B cell (primary cell): ENCODE results near the gene CDC73. TPM values are rescaled to one million over a fixed set of nuclear protein-coding genes. Genes with fewer than 3 reads are reported as not detected.

Source experiments
- ATAC-seq: fragments of 200-7000 bp; cut with Tn5 transposase; one replicate; pipeline ENCODE4 v1.10.0; 2021; ENCODE audit warnings: low read depth, mild to moderate bottlenecking, moderate number of reproducible peaks, moderate library complexity
- CTCF ChIA-PET: fragments of 350-600 bp; sonication (Branson Sonifier 250); formaldehyde crosslinking; loops from one replicate; lab custom pipeline; 2021; ENCODE audit warnings: antibody characterized with exemption, inconsistent platforms; lab: Charles Lee
- POLR2A ChIA-PET: fragments of 350-600 bp; sonication (Branson Sonifier 250); formaldehyde crosslinking; loops from one replicate; lab custom pipeline; 2021; ENCODE audit warnings: antibody characterized with exemption; lab: Charles Lee
- DNase-seq: peaks from one replicate; pipeline ENCODE4 v3.0.0; 2013
- H2AFZ ChIP-seq: 2 replicates; pipeline ENCODE4 v1.6.1; 2012; ENCODE audit warnings: mild to moderate bottlenecking, low read depth, low read length; ENCODE audit not compliant: insufficient read depth, poor library complexity, severe bottlenecking
- H3K27ac ChIP-seq, 2 donors: 1 replicate in 1 of 2; 2 replicates in 1 of 2; pipeline ENCODE4 v1.5.1; 2012 to 2013; ENCODE audit warnings: low read length in 2 of 2, mild to moderate bottlenecking in 2 of 2, moderate library complexity in 1 of 2
- H3K27me3 ChIP-seq, 4 experiments: fragments of 200-600 bp in 1 of 4; sonication (generic) in 1 of 4; replicated peaks in 1 of 4; 1 replicate in 2 of 4; 2 replicates in 2 of 4; pipeline versions ENCODE4 v1.6.1 to v1.7.0; 2013 to 2016; ENCODE audit warnings: low read length in 3 of 4, mild to moderate bottlenecking in 2 of 4, mixed read lengths in 1 of 4, moderate library complexity in 1 of 4; ENCODE audit not compliant: insufficient read depth in 4 of 4, control insufficient read depth in 3 of 4; ENCODE audit errors: control extremely low read depth in 1 of 4
- H3K36me3 ChIP-seq, 2 experiments: replicated peaks in 1 of 2; 1 replicate in 1 of 2; 2 replicates in 1 of 2; pipeline versions ENCODE4 v1.6.1 to v1.7.1; 2013; ENCODE audit warnings: low read length in 1 of 2; ENCODE audit not compliant: insufficient read depth in 2 of 2, control insufficient read depth in 1 of 2; ENCODE audit errors: control extremely low read depth in 1 of 2, extremely low read depth in 1 of 2
- H3K4me1 ChIP-seq, 2 donors: fragments of 200-600 bp in 1 of 2; sonication (generic) in 1 of 2; 1 replicate in 1 of 2; 2 replicates in 1 of 2; pipeline versions ENCODE4 v1.5.1 to v1.6.1; 2013 to 2017; ENCODE audit warnings: low read length in 2 of 2; ENCODE audit not compliant: control insufficient read depth in 2 of 2, insufficient read depth in 2 of 2
- H3K4me2 ChIP-seq: replicated peaks from 2 replicates; pipeline ENCODE3; 2012; ENCODE audit warnings: mild to moderate bottlenecking, low read depth, low read length; ENCODE audit not compliant: poor library complexity, severe bottlenecking
- H3K4me3 ChIP-seq, 5 experiments: fragments of 200-600 bp in 1 of 5; sonication (generic) in 1 of 5; 1 replicate in 3 of 5; 2 replicates in 2 of 5; pipeline versions ENCODE4 v1.5.1 to v1.7.0; 2011 to 2016; ENCODE audit warnings: low read length in 4 of 5, mild to moderate bottlenecking in 4 of 5, low read depth in 2 of 5, control low read depth in 1 of 5, moderate library complexity in 1 of 5; ENCODE audit not compliant: insufficient read depth in 1 of 5; ENCODE audit errors: control extremely low read depth in 1 of 5, extremely low read depth in 1 of 5
- H3K79me2 ChIP-seq: fragments of 200-600 bp; sonication (generic); one replicate; pipeline ENCODE4 v1.6.0; 2016; ENCODE audit warnings: low read length; ENCODE audit not compliant: control insufficient read depth, insufficient read depth
- H3K9ac ChIP-seq: fragments of 200-600 bp; sonication (generic); 2 replicates; pipeline ENCODE4 v1.6.1; 2017; ENCODE audit warnings: mild to moderate bottlenecking, low read length, moderate library complexity
- H3K9me3 ChIP-seq, 3 donors: one replicate each; pipeline versions ENCODE4 v1.6.1 to v1.7.1; 2013; ENCODE audit warnings: low read length in 2 of 3; ENCODE audit not compliant: control insufficient read depth in 2 of 3, insufficient read depth in 1 of 3; ENCODE audit errors: control extremely low read depth in 1 of 3
- H4K20me1 ChIP-seq: 2 replicates; pipeline ENCODE4 v1.6.0; 2012; ENCODE audit warnings: mild to moderate bottlenecking, low read length; ENCODE audit not compliant: insufficient read depth, control insufficient read depth, poor library complexity, severe bottlenecking
- H3K27ac Mint-ChIP-seq: one replicate; pipeline ENCODE4 v1.8.0; 2021; ENCODE audit warnings: mixed read lengths
- H3K27me3 Mint-ChIP-seq: one replicate; pipeline ENCODE4 v1.8.0; 2021; ENCODE audit warnings: mixed read lengths
- H3K4me1 Mint-ChIP-seq: one replicate; pipeline ENCODE4 v1.8.0; 2021; ENCODE audit warnings: mixed read lengths
- H3K4me3 Mint-ChIP-seq: one replicate; pipeline ENCODE4 v1.8.0; 2021; ENCODE audit warnings: mixed read lengths
- H3K9me3 Mint-ChIP-seq: one replicate; pipeline ENCODE4 v1.8.0; 2022; ENCODE audit warnings: mixed read lengths; ENCODE audit not compliant: insufficient read depth
- CTCF ChIP-seq: fragments of 200-600 bp; IDR thresholded peaks from one replicate; pipeline ENCODE4 v1.8.0; 2022; ENCODE audit warnings: antibody characterized with exemption, mild to moderate bottlenecking
- EZH2 ChIP-seq: IDR thresholded peaks from 2 replicates; pipeline ENCODE4 v1.6.1; 2012; ENCODE audit warnings: borderline replicate concordance, low read depth, mild to moderate bottlenecking, moderate library complexity, low read length; ENCODE audit not compliant: insufficient read depth, poor library complexity, severe bottlenecking
- WGBS: methylation state at CpG from one replicate; pipeline ENCODE4 v1.1.5; 2013; ENCODE audit warnings: missing lambda C conversion rate; ENCODE audit not compliant: insufficient coverage; 5-methylcytosine and 5-hydroxymethylcytosine counted together
- intact Hi-C: fragments of 100-400 bp; cut with micrococcal nuclease; formaldehyde crosslinking; loops from one replicate; pipeline ENCODE4 v1.10.0; 2022
- polyA plus RNA-seq: library from polyadenylated mRNA; depleted of rRNA; stranded (reverse); fragments of >200 nt; gene quantifications from 2 replicates; pipeline ENCODE4 v1.2.3, GENCODE V29; 2012
- total RNA-seq, 2 donors: library from RNA; stranded (reverse); fragments of 120-200 nt in 1 of 2; gene quantifications; 1 replicate in 1 of 2; 2 replicates in 1 of 2; pipeline versions ENCODE4 v1.2.3 to v1.2.4, GENCODE V29; 2013 to 2022

Gene CDC73
- total and polyA plus RNA-seq, 2 donors (not counting 1 experiment from before 2014, with no cell fraction given) = 6.1 to 71.7 TPM

DNA sequence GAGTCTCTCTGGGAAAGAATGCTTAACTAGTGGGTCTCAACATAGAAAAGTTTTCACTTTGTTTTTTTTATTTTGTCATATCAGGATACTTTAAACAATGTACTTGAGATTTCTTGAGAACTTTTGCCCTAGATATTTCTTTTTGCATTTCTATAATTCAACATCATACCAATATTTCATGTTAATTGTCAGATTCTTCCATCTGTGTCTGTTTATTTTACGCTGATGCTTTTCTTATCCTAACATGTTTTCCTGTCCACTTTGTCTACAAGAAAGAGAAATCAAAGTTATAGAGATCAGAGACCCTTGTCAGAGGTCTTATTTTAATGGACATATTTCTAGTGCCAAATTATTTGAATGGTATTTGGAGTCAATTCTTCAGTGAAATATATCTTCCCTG lies 160.1 kb downstream of the CDC73 start:
- no peak overlapping the region for H3K4me3 Mint-ChIP-seq
- H3K79me2 ChIP-seq = no peaks in the 10 kb centered on the region
- no peak overlapping the region for H3K4me3 ChIP-seq
- DNase-seq (no peak), ATAC-seq (no peak)
- H4K20me1 ChIP-seq = no peaks in the 10 kb centered on the region
- H3K27me3 ChIP-seq = no peaks in the 10 kb centered on the region
- H3K9ac ChIP-seq = no peak overlapping the region
- POLR2A ChIA-PET = no interaction called here
- no peak overlapping the region for H3K27ac ChIP-seq
- peaks cover 0 to 4% (median 0%) of the 10 kb centered on the region in 3 donors for H3K9me3 ChIP-seq
- H3K36me3 ChIP-seq = no peaks in the 10 kb centered on the region
- H3K4me2 ChIP-seq = no peak overlapping the region
- no peaks in the 10 kb centered on the region for H3K4me1 ChIP-seq
- H2AFZ ChIP-seq = no peak overlapping the region
- no peaks in the 10 kb centered on the region for H3K27me3 Mint-ChIP-seq
- no peaks in the 10 kb centered on the region for H3K9me3 Mint-ChIP-seq
- H3K4me1 Mint-ChIP-seq = no peaks in the 10 kb centered on the region
- no CpG with 5 or more reads among the region's 1 CpG for WGBS
- no peak for TF ChIP-seq CTCF
- TF ChIP-seq EZH2 = no peak
- H3K27ac Mint-ChIP-seq = no peak overlapping the region
- CTCF ChIA-PET = no interaction called here
- intact Hi-C loops = no loop called here

GRCh38 chr1:193283016-193283415 lies 161.2 kb downstream of the CDC73 start:
- no peak overlapping the region for H3K9ac ChIP-seq
- no peak overlapping the region for H3K27ac ChIP-seq
- H3K27me3 Mint-ChIP-seq = peaks cover 3% of the 10 kb centered on the region
- no peaks in the 10 kb centered on the region for H3K4me1 ChIP-seq
- H3K36me3 ChIP-seq = no peaks in the 10 kb centered on the region
- H3K27ac Mint-ChIP-seq = no peak overlapping the region
- no peak overlapping the region for H3K4me2 ChIP-seq
- H3K27me3 ChIP-seq = no peaks in the 10 kb centered on the region
- WGBS = no CpG with 5 or more reads among the region's 1 CpG
- H3K9me3 Mint-ChIP-seq = no peaks in the 10 kb centered on the region
- no peak overlapping the region for H2AFZ ChIP-seq
- no peaks in the 10 kb centered on the region for H3K4me1 Mint-ChIP-seq
- H3K79me2 ChIP-seq = no peaks in the 10 kb centered on the region
- H4K20me1 ChIP-seq = no peaks in the 10 kb centered on the region
- H3K4me3 Mint-ChIP-seq = no peak overlapping the region
- intact Hi-C loops = no loop called here
- TF ChIP-seq CTCF (no peak), EZH2 (no peak)
- ChIA-PET CTCF (no interaction called here), POLR2A (no interaction called here)
- ATAC-seq = no peak
- no peak overlapping the region for H3K4me3 ChIP-seq
- peaks cover 0 to 4% (median 0%) of the 10 kb centered on the region in 3 donors for H3K9me3 ChIP-seq
- DNase-seq = no peak
